ENCODE results near the gene FOXK1.

The FOXK1 gene

GRCh38 chr7:4694305-4694704 is 12.2 kb downstream of the FOXK1 start:
- no peak for DNase-seq (ENCODE audit: low read depth in 1 of 2, low spot score in 1 of 2)

GRCh38 chr7:4698707-4699275 is 16.7 kb downstream of the FOXK1 start:
- DNase-seq (ENCODE audit: low read depth in 1 of 2, low spot score in 1 of 2): no peak

- DNase-seq (ENCODE audit: low read depth in 1 of 2, low spot score in 1 of 2): no peak
These were observed 17.7 kb downstream of the FOXK1 start for GRCh38 chr7:4699841-4700240.

GRCh38 chr7:4700577-4701235 is 18.6 kb downstream of the FOXK1 start:
- no peak for DNase-seq (ENCODE audit: low read depth in 1 of 2, low spot score in 1 of 2)

- no peak for DNase-seq (ENCODE audit: low read depth in 1 of 2, low spot score in 1 of 2)
These were observed 20.9 kb downstream of the FOXK1 start for GRCh38 chr7:4702961-4703512.

- no peak for DNase-seq (ENCODE audit: low read depth in 1 of 2, low spot score in 1 of 2)
These were observed 21.4 kb downstream of the FOXK1 start for GRCh38 chr7:4703532-4703931.

GRCh38 chr7:4706384-4707216 is 24.5 kb downstream of the FOXK1 start:
- DNase-seq (ENCODE audit: low read depth in 1 of 2, low spot score in 1 of 2): no peak

GRCh38 chr7:4707217-4707741 is 25.2 kb downstream of the FOXK1 start:
- no peak for DNase-seq (ENCODE audit: low read depth in 1 of 2, low spot score in 1 of 2)

- no peak for DNase-seq (ENCODE audit: low read depth in 1 of 2, low spot score in 1 of 2)
These were observed 25.9 kb downstream of the FOXK1 start for GRCh38 chr7:4707980-4708411.

- no peak for DNase-seq (ENCODE audit: low read depth in 1 of 2, low spot score in 1 of 2)
These were observed 27.1 kb downstream of the FOXK1 start for GRCh38 chr7:4709187-4709586.

- no peak for DNase-seq (ENCODE audit: low read depth in 1 of 2, low spot score in 1 of 2)
These were observed 29.0 kb downstream of the FOXK1 start for GRCh38 chr7:4711093-4711492.

GRCh38 chr7:4711634-4712033 is 29.5 kb downstream of the FOXK1 start:
- DNase-seq (ENCODE audit: low read depth in 1 of 2, low spot score in 1 of 2): no peak

GRCh38 chr7:4712281-4713182 is 30.4 kb downstream of the FOXK1 start:
- DNase-seq (ENCODE audit: low read depth in 1 of 2, low spot score in 1 of 2): no peak

- DNase-seq (ENCODE audit: low read depth in 1 of 2, low spot score in 1 of 2): no peak
These were observed 31.2 kb downstream of the FOXK1 start for GRCh38 chr7:4713183-4713784.

GRCh38 chr7:4714161-4714700 is 32.1 kb downstream of the FOXK1 start:
- DNase-seq (ENCODE audit: low read depth in 1 of 2, low spot score in 1 of 2): no peak

GRCh38 chr7:4714767-4715409 is 32.8 kb downstream of the FOXK1 start:
- no peak for DNase-seq (ENCODE audit: low read depth in 1 of 2, low spot score in 1 of 2)

- no peak for DNase-seq (ENCODE audit: low read depth in 1 of 2, low spot score in 1 of 2)
These were observed 33.3 kb downstream of the FOXK1 start for GRCh38 chr7:4715410-4715776.

- DNase-seq (ENCODE audit: low read depth in 1 of 2, low spot score in 1 of 2): no peak
These were observed 35.1 kb downstream of the FOXK1 start for GRCh38 chr7:4716946-4717795.

- no peak for DNase-seq (ENCODE audit: low read depth in 1 of 2, low spot score in 1 of 2)
These were observed 36.0 kb downstream of the FOXK1 start for GRCh38 chr7:4718075-4718474.

Measured in activated CD4-positive, alpha-beta T cell treated with anti-CD3 and anti-CD28 coated beads, Interleukin-2, amount 50 U/mL, for 24 hours (primary cell).